GM18508 (cell line): ENCODE measurements around the gene AGAP3.

ENCODE experiments used
- ATAC-seq: cut with Tn5 transposase; IDR thresholded peaks from one replicate; pipeline ENCODE4 v1.9.1; 2021; ENCODE audit warnings: moderate number of reproducible peaks; ENCODE audit not compliant: insufficient read depth, unreplicated experiment

AGAP3 gene

GRCh38 chr7:151177310-151177709 lies 91.0 kb downstream of the AGAP3 start:
- no peak for ATAC-seq

DNA sequence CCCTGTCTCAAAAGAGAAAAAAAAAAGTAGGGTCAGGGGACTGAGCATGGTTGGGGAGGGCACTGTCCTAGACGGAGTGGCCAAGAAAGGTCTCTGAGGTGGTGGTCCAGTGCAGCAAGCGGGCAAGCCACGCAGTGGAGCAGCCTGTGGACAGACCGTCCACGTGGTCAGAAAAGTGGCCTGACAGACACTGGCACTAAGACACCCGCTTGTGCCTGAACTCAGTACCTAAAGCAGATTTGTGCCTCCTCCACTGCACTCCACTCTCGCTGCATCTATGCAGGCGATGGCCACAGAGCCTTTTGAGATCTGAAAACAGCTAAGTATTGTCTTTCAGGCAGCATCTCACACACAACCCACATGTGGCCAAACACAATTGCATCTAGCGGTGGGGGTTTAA lies 92.0 kb downstream of the AGAP3 start:
- no peak for ATAC-seq

- ATAC-seq = no peak
Measured at GRCh38 chr7:151178831-151179230, 92.6 kb downstream of the AGAP3 start.

GRCh38 chr7:151179287-151179860 lies 93.1 kb downstream of the AGAP3 start:
- no peak for ATAC-seq

- ATAC-seq = no peak
Measured at GRCh38 chr7:151179946-151180345, 93.7 kb downstream of the AGAP3 start.

DNA sequence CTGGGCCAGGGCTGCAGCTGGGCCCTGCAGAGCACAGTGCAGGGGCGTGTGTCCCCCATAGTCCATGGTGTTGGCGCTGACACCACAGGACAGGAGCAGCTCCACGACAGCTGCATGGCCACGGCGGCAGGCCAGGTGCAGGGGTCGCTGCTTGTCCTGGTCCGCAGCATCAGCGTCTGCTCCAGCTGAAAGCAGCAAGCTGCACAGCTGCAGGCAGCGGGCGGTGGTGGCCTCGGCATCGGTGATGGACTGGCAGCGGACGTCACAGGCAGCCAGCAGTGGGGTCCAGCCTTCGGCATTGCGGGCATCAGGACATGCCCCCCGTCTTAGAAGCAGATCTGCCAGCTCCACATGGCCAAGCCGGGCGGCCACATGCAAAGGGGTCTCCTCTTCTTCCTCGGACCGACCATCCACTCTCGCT lies 94.7 kb downstream of the AGAP3 start:
- no peak for ATAC-seq

- ATAC-seq = no peak
Measured at GRCh38 chr7:151185762-151186639, 99.7 kb downstream of the AGAP3 start.

- no peak for ATAC-seq
Measured at GRCh38 chr7:151186640-151187408, 100.5 kb downstream of the AGAP3 start, which contains the start of gene ASB10. Gene ASB10, minus strand, starts transcription at chr7:151187250. Its CDS starts 120 bp downstream, at chr7:151187130.

- ATAC-seq = no peak
Measured at GRCh38 chr7:151187409-151188251, 101.4 kb downstream of the AGAP3 start.

DNA sequence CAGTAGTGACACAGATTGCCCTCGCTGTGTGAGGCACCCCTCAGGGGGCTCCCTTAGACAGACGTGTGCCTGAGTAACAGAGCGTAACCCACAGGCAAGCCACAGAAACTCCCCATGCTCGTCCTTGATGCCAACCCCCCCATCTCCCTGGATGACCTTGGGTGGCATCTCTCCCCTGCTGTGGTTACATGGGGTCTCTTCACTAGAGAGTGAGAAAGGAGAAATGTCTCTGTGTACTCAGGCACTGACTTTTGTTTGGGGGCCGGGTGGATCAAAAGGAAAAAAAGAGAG lies 101.9 kb downstream of the AGAP3 start:
- ATAC-seq = no peak

DNA sequence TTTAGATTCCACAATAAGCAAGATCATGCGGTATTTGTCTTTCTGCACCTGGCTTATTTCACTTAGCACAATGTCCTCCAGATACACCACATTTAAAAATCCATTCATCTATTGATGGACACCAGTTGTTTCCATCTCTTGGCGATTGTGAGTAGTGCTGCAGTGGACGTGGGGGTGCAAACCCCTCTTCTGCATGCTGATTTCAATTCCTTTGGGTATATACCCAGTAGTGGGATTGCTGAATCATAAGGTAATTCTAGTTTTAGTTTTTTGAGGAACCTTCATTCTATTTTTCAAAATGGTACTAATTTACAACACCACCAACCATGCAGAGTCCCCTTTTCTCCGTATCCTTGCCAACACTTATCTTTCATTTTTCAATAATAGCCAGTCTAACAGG lies 102.8 kb downstream of the AGAP3 start:
- no peak for ATAC-seq

DNA sequence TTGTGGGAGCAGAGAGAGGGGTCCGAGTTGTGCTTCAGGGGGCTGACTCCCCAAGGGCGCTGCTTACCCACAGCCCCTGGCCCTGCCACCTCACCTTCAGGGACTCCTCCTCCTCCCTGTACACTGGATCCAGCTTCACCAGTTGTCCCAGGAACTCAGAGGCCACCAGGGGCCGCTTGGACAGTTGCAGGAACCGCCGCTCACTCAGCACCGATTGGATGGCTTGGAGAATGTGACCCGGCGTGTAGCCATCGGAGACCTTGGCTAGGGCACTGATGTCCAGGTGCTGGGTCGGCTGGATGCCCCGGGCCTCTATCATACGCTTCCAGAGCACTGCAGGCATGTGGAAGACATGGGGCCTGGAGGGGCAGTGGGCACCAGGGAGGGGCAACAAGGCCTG lies 105.3 kb downstream of the AGAP3 start:
- no peak for ATAC-seq

DNA sequence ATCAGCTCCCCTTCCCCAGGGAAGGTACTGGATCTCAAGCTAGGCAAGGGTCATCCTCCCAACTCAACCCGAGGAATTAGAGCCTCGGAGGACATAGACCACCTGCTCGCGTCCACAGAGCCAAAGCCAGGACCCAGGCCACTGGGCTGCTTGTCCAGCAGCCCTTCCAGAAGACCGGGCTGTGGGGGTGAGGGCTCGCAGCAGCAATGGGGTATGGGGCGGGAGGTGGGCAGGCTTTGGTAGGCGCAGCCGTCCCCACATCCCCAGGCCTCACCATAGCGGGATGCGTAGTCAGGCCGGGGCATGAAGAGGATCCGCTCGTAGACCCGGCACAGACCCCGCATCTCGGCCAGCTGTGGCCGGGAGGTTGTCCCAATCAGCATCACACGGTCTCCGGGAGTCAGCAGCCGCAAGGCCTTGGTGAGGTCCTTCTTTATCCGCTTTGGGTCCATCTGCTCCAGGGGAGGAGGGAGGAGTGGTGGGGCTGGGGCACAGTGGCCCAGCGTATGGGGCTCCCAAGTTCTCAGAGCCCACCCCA lies 105.8 kb downstream of the AGAP3 start:
- no peak for ATAC-seq

DNA sequence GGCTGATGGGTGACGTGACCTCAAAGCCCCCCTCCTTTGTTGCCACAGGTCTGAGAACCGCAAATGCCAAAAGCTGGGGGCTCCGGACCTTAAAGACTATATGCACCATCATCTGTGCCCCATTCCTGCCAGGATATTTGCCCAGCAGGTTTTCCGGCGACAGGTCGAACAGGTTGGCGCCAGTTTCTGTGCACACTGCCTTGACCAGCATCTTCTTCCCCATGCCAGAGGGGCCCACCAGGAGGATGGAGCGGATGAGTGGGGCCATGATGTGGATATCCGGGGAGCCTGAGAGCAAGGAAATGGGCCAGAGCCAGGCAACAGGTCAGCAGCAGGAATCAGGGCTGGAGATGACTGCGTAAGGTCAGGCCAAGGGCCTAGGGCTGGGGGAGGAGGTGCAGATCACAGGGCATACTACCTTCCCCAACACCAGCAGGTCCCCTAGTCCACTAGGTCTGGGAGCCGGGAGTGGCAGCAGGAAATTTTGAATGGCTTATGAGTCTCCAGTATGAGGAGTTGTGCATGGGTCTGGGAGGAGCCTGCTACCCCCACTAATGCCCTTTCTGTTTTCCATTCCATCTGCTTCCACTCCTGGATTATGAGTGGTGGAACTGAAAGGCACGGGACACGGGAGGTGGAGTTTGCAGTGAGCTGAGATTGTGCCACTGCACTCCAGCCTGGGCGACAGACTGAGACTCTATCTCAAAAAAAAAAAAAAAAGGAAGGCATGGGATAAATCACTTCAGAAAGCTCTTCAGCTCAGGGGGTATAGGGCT lies 107.1 kb downstream of the AGAP3 start:
- ATAC-seq = no peak
